ENCODE results near the gene AIP.

GRCh38 chr11:67490727-67491065 lies 7.9 kb downstream of the AIP start:
- TF ChIP-seq CTCF (IDR thresholded peaks at IDR 0.05 in 2 of 3, conservative IDR thresholded peaks at IDR 0.05 in 1 of 3; ENCODE audit: borderline replicate concordance in 1 of 3, insufficient read depth in 1 of 3, low read depth in 2 of 3, low read length in 2 of 3) (no peak), SP1 (IDR thresholded peaks at IDR 0.05; ENCODE audit: low read depth) (no peak), REST (IDR thresholded peaks at IDR 0.05; ENCODE audit: low read depth) (no peak), JUND (IDR thresholded peaks at IDR 0.05) (no peak), POLR2A (IDR thresholded peaks at IDR 0.05; ENCODE audit: borderline replicate concordance, extremely low read depth, insufficient read depth, insufficient read length) (no peak), EZH2 (IDR thresholded peaks at IDR 0.05) (no peak), POLR2AphosphoS5 (IDR thresholded peaks at IDR 0.05; ENCODE audit: low read depth, low read length) (0 out of 2 replicates have a peak, but pooled peaks have one; percentile 17), ZFX (IDR thresholded peaks at IDR 0.05) (no peak), ZNF274 (IDR thresholded peaks at IDR 0.05; ENCODE audit: low read depth, low read length) (no peak), CEBPB (IDR thresholded peaks at IDR 0.05; ENCODE audit: low read depth) (no peak), EZH2phosphoT487 (IDR thresholded peaks at IDR 0.05; ENCODE audit: borderline replicate concordance) (no peak), RAD21 (IDR thresholded peaks at IDR 0.05; ENCODE audit: low read depth) (no peak)

Data from HCT116 (cell line).